Right lobe of liver (tissue), 4 donors: ENCODE results near the gene MAPK14.

Experiments used
- POLR2A ChIP-seq: fragments of 450-650 bp; IDR thresholded peaks from one replicate; pipeline ENCODE4 v1.6.1; 2017; ENCODE audit warnings: antibody characterized with exemption, mild to moderate bottlenecking
- TF ChIP-seq, protein P1 (sequence below), 4 donors: fragments of 200-600 bp in 3 of 4; fragments of 450-650 bp in 1 of 4; IDR thresholded peaks; one replicate each; pipeline versions ENCODE4 v1.5.1 to v1.8.0; 2016 to 2022; ENCODE audit warnings: antibody characterized with exemption in 4 of 4, mild to moderate bottlenecking in 2 of 4
- donor health status: DM: no; HTN: no; CAD: no.
- donor health status: DM: no; HTN: no; CAD: no.
- donor health status: DM: no; HTN: yes; CAD: no.

DNA sequence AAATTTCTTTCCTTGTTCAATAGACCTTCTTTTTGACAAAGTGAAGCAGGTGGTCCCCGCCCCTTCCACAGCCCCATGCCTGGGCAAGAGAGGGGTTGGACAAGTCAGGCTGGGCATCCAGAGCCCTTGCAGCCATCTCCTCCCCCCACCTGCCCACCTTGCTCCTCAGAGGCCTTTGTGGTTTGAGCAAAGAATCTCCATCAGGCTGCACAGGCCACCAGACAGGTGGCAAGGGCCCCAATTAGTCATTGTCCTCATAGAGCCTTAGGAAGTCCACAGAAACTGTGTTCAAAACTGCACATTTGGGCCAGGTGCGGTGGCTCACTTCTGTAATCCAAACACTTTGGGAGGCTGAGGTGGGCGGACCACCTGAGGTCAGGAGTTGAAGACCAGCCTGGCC is 101.2 kb downstream of the MAPK14 start:
- TF ChIP-seq, protein P1, sequence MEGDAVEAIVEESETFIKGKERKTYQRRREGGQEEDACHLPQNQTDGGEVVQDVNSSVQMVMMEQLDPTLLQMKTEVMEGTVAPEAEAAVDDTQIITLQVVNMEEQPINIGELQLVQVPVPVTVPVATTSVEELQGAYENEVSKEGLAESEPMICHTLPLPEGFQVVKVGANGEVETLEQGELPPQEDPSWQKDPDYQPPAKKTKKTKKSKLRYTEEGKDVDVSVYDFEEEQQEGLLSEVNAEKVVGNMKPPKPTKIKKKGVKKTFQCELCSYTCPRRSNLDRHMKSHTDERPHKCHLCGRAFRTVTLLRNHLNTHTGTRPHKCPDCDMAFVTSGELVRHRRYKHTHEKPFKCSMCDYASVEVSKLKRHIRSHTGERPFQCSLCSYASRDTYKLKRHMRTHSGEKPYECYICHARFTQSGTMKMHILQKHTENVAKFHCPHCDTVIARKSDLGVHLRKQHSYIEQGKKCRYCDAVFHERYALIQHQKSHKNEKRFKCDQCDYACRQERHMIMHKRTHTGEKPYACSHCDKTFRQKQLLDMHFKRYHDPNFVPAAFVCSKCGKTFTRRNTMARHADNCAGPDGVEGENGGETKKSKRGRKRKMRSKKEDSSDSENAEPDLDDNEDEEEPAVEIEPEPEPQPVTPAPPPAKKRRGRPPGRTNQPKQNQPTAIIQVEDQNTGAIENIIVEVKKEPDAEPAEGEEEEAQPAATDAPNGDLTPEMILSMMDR (IDR thresholded peaks at IDR 0.05) = no peak
- no peak for TF ChIP-seq POLR2A
